ENCODE results near the gene MED31. TPM values are rescaled to one million over a fixed set of nuclear protein-coding genes. Genes with fewer than 3 reads are reported as not detected.

Gene MED31
- total and polyA plus RNA-seq, 2 of the 13 experiments (the other 11 are each of a cell fraction or from before 2014, with no cell fraction given) = 19.0 to 20.9 TPM

- no peak for TF ChIP-seq CREB3 (CRISPR knock-in tag; IDR thresholded peaks at IDR 0.05)
- TF ChIP-seq ETV5 (CRISPR knock-in tag; IDR thresholded peaks at IDR 0.05; ENCODE audit: borderline replicate concordance) = no peak
- no peak for TF ChIP-seq ZBTB49 (CRISPR knock-in tag; IDR thresholded peaks at IDR 0.05; ENCODE audit: borderline replicate concordance)
- TF ChIP-seq ZFYVE20 (CRISPR knock-in tag; IDR thresholded peaks at IDR 0.05; ENCODE audit: borderline replicate concordance, low read depth) = no peak
- TF ChIP-seq, protein P1, sequence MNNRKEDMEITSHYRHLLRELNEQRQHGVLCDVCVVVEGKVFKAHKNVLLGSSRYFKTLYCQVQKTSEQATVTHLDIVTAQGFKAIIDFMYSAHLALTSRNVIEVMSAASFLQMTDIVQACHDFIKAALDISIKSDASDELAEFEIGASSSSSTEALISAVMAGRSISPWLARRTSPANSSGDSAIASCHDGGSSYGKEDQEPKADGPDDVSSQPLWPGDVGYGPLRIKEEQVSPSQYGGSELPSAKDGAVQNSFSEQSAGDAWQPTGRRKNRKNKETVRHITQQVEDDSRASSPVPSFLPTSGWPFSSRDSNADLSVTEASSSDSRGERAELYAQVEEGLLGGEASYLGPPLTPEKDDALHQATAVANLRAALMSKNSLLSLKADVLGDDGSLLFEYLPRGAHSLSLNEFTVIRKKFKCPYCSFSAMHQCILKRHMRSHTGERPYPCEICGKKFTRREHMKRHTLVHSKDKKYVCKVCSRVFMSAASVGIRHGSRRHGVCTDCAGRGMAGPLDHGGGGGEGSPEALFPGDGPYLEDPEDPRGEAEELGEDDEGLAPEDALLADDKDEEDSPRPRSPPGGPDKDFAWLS (CRISPR knock-in tag; IDR thresholded peaks at IDR 0.05; ENCODE audit: borderline replicate concordance) = no peak
- TF ChIP-seq NAIF1 (CRISPR knock-in tag; IDR thresholded peaks at IDR 0.05; ENCODE audit: borderline replicate concordance) = no peak
- no peak for TF ChIP-seq MTA3 (CRISPR knock-in tag; IDR thresholded peaks at IDR 0.05)
- TF ChIP-seq SMARCE1 (IDR thresholded peaks at IDR 0.05; ENCODE audit: borderline replicate concordance) = no peak
- no peak for TF ChIP-seq RFX3 (CRISPR knock-in tag; IDR thresholded peaks at IDR 0.05)
Measured at GRCh38 chr17:6611231-6611630, 40.2 kb downstream of the MED31 start (continued).

Data from HepG2 (cell line).